Gastroesophageal sphincter (tissue), 3 donors: Measurements from ENCODE around the gene RHBDD3.

ENCODE experiments used
- POLR2A ChIP-seq, 2 donors: fragments of 450-650 bp; IDR thresholded peaks; one replicate each; pipeline ENCODE4 v1.6.1; 2017; ENCODE audit warnings: antibody characterized with exemption in 2 of 2, mild to moderate bottlenecking in 2 of 2, moderate library complexity in 1 of 2
- TF ChIP-seq, protein P1 (sequence below), 4 experiments: fragments of 200-600 bp in 2 of 4; fragments of 450-650 bp in 2 of 4; sonication (generic) in 1 of 4; IDR thresholded peaks; one replicate each; pipeline ENCODE4 v1.5.1; 2017 to 2019; ENCODE audit warnings: antibody characterized with exemption in 4 of 4, mild to moderate bottlenecking in 2 of 4, moderate library complexity in 2 of 4

DNA sequence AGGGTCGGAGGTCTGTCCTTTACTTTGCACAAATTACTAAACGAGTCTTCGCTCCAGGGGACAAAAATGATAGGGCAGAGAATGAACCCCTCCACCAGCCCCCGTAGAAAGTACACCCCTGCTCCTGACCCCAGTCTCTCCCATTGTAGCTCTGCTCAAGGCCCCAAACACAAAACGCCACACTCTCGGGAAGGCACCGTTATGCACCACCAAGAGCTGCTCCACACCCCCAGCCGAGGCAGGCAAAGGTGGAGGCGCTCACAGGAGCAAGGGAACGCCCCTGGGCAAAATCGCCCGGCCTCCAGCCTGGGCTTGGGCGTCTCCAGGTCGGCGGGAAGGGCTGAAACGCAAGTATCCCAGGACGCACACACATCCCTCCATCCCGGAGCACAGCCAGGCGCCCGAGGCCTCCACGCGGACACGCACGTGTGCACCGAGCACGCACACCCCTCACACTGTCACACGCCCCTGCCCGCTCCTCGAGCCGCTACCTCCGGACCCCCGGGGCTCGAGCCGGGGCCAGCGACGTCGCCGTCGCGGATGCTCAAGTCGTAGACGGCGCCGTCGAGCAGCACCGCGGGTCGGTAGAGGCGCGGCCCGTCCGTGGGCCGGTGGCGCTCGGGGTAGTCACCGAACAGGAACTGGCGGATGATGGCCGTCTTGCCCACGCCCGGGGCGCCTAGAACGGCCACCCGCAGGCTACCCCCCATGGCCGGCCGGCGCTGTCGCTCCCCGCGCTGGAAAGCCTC lies 46.9 kb upstream of the RHBDD3 start:
- no peak for TF ChIP-seq POLR2A (IDR thresholded peaks at IDR 0.05)
- TF ChIP-seq, protein P1, sequence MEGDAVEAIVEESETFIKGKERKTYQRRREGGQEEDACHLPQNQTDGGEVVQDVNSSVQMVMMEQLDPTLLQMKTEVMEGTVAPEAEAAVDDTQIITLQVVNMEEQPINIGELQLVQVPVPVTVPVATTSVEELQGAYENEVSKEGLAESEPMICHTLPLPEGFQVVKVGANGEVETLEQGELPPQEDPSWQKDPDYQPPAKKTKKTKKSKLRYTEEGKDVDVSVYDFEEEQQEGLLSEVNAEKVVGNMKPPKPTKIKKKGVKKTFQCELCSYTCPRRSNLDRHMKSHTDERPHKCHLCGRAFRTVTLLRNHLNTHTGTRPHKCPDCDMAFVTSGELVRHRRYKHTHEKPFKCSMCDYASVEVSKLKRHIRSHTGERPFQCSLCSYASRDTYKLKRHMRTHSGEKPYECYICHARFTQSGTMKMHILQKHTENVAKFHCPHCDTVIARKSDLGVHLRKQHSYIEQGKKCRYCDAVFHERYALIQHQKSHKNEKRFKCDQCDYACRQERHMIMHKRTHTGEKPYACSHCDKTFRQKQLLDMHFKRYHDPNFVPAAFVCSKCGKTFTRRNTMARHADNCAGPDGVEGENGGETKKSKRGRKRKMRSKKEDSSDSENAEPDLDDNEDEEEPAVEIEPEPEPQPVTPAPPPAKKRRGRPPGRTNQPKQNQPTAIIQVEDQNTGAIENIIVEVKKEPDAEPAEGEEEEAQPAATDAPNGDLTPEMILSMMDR (IDR thresholded peaks at IDR 0.05), result no peak
